H1 (cell line): Measurements from ENCODE around the gene GFM1. TPM values are rescaled to one million over a fixed set of nuclear protein-coding genes. Genes with fewer than 3 reads are reported as not detected.

ENCODE experiments used
- CTCF ChIA-PET: fragments of 300-600 bp; sonication (Branson Sonifier 250); formaldehyde crosslinking; loops from one replicate; lab custom pipeline; 2021; ENCODE audit not compliant: partially characterized antibody; lab: Charles Lee
- POLR2A ChIA-PET: fragments of 300-600 bp; sonication (Branson Sonifier 250); formaldehyde crosslinking; loops from one replicate; lab custom pipeline; 2021; ENCODE audit warnings: inconsistent platforms; ENCODE audit not compliant: partially characterized antibody; lab: Charles Lee
- DNase-seq, 2 experiments: peaks; one replicate each; pipeline versions ENCODE4 v3.0.0 to v3.0.0-alpha.2; 2010 to 2022; ENCODE audit warnings: low spot score in 2 of 2, low read depth in 1 of 2, mixed read lengths in 1 of 2
- FAIRE-seq: peaks from 2 replicates; lab custom pipeline; 2011; peaks lifted over from hg19 to GRCh38; lab: Jason Lieb, UNC
- H2AFZ ChIP-seq: 2 replicates; pipeline ENCODE4 v1.8.1; 2012; ENCODE audit warnings: low read length, inconsistent platforms
- H2AK5ac ChIP-seq: 2 replicates; pipeline ENCODE4 v1.6.1; 2013; ENCODE audit warnings: low read depth, low read length
- H2BK120ac ChIP-seq: replicated peaks from 2 replicates; pipeline ENCODE3; 2013; ENCODE audit warnings: low read depth, low read length, inconsistent platforms
- H2BK12ac ChIP-seq: 2 replicates; pipeline ENCODE4 v1.6.1; 2013; ENCODE audit warnings: low read depth, low read length
- H2BK15ac ChIP-seq: 2 replicates; pipeline ENCODE4 v1.6.1; 2013; ENCODE audit warnings: low read length
- H2BK20ac ChIP-seq: 2 replicates; pipeline ENCODE4 v1.6.1; 2013; ENCODE audit warnings: low read length
- H2BK5ac ChIP-seq: 2 replicates; pipeline ENCODE4 v1.6.1; 2013; ENCODE audit warnings: low read depth, low read length
- H3K14ac ChIP-seq: 2 replicates; pipeline ENCODE4 v1.6.1; 2013; ENCODE audit warnings: inconsistent platforms; ENCODE audit not compliant: insufficient read length
- H3K18ac ChIP-seq: 2 replicates; pipeline ENCODE4 v1.6.1; 2013; ENCODE audit warnings: low read length; ENCODE audit errors: extremely low read depth
- H3K23ac ChIP-seq: 2 replicates; pipeline ENCODE4 v1.6.1; 2013; ENCODE audit warnings: inconsistent platforms; ENCODE audit not compliant: insufficient read length
- H3K23me2 ChIP-seq: 2 replicates; pipeline ENCODE4 v1.6.1; 2013; ENCODE audit warnings: low read depth, low read length
- H3K27ac ChIP-seq: 2 replicates; pipeline ENCODE4 v1.6.1; 2011; ENCODE audit warnings: low read depth, low read length, inconsistent platforms
- H3K27me3 ChIP-seq, 4 experiments: replicated peaks in 1 of 4; 1 replicate in 1 of 4; 2 replicates in 3 of 4; pipeline versions ENCODE4 v1.6.1 to v1.8.1; 2011 to 2013; ENCODE audit warnings: low read length in 3 of 4, mild to moderate bottlenecking in 3 of 4, inconsistent platforms in 2 of 4, mixed read lengths in 2 of 4, moderate library complexity in 1 of 4; ENCODE audit not compliant: control insufficient read depth in 3 of 4, insufficient read depth in 3 of 4; ENCODE audit errors: extremely low read depth in 1 of 4
- H3K36me3 ChIP-seq, 4 experiments: 2 replicates each; pipeline versions ENCODE4 v1.6.1 to v1.8.1; 2011 to 2013; ENCODE audit warnings: mild to moderate bottlenecking in 4 of 4, low read length in 3 of 4, moderate library complexity in 2 of 4, control low read depth in 1 of 4, inconsistent platforms in 1 of 4; ENCODE audit not compliant: insufficient read depth in 4 of 4, control insufficient read depth in 2 of 4
- H3K4ac ChIP-seq: replicated peaks from 2 replicates; pipeline ENCODE3; 2013; ENCODE audit warnings: low read length, low read depth, mixed read lengths, inconsistent platforms; ENCODE audit not compliant: insufficient read length
- H3K4me1 ChIP-seq, 4 experiments: replicated peaks in 1 of 4; 1 replicate in 1 of 4; 2 replicates in 3 of 4; pipeline versions ENCODE4 v1.6.1 to v1.8.1; 2011 to 2013; ENCODE audit warnings: low read length in 3 of 4, inconsistent platforms in 2 of 4, mixed read lengths in 1 of 4; ENCODE audit not compliant: insufficient read depth in 4 of 4, control insufficient read depth in 3 of 4
- H3K4me2 ChIP-seq, 2 experiments: 2 replicates each; pipeline versions ENCODE4 v1.6.1 to v1.8.1; 2011 to 2013; ENCODE audit warnings: low read depth in 2 of 2, low read length in 2 of 2, control low read depth in 1 of 2, inconsistent platforms in 1 of 2, mild to moderate bottlenecking in 1 of 2; ENCODE audit not compliant: insufficient read depth in 1 of 2
- H3K4me3 ChIP-seq, 4 experiments: fragments of 200-600, 300-600 bp in 1 of 4; sonication (generic), shearing (Covaris generic), sonication (Bioruptor Twin) in 1 of 4; 2 replicates each; pipeline versions ENCODE4 v1.5.1 to v1.8.1; 2011 to 2016; ENCODE audit warnings: low read length in 4 of 4, low read depth in 3 of 4, control low read depth in 2 of 4, inconsistent platforms in 2 of 4, mild to moderate bottlenecking in 2 of 4, mixed read lengths in 1 of 4, moderate library complexity in 1 of 4; ENCODE audit not compliant: insufficient read depth in 2 of 4; ENCODE audit errors: extremely low read depth in 1 of 4
- H3K56ac ChIP-seq: replicated peaks from 2 replicates; pipeline ENCODE3; 2013; ENCODE audit warnings: low read depth, mild to moderate bottlenecking, mixed read lengths, low read length, inconsistent platforms; ENCODE audit not compliant: insufficient read length
- H3K79me1 ChIP-seq: 2 replicates; pipeline ENCODE4 v1.6.1; 2013; ENCODE audit warnings: low read depth, low read length, control low read depth
- H3K79me2 ChIP-seq, 2 experiments: 2 replicates each; pipeline versions ENCODE4 v1.6.1 to v1.8.1; 2012 to 2013; ENCODE audit warnings: low read length in 2 of 2, mild to moderate bottlenecking in 2 of 2, inconsistent platforms in 1 of 2; ENCODE audit not compliant: insufficient read depth in 2 of 2, control insufficient read depth in 1 of 2
- H3K9ac ChIP-seq, 4 experiments: replicated peaks in 1 of 4; 1 replicate in 1 of 4; 2 replicates in 3 of 4; pipeline versions ENCODE4 v1.6.1 to v1.8.1; 2011 to 2013; ENCODE audit warnings: low read depth in 3 of 4, low read length in 3 of 4, control low read depth in 2 of 4, mild to moderate bottlenecking in 2 of 4, moderate library complexity in 2 of 4, inconsistent platforms in 1 of 4; ENCODE audit errors: extremely low read depth in 1 of 4
- H3K9me3 ChIP-seq, 2 experiments: 2 replicates each; pipeline versions ENCODE4 v1.6.1 to v1.8.1; 2012 to 2013; ENCODE audit warnings: mild to moderate bottlenecking in 2 of 2, moderate library complexity in 2 of 2, control low read depth in 1 of 2, inconsistent platforms in 1 of 2, low read depth in 1 of 2, low read length in 1 of 2, mixed read lengths in 1 of 2; ENCODE audit not compliant: insufficient read depth in 2 of 2
- H4K20me1 ChIP-seq, 2 experiments: replicated peaks in 1 of 2; 2 replicates each; pipeline versions ENCODE3 to v1.8.1; 2011 to 2013; ENCODE audit warnings: inconsistent platforms in 2 of 2, low read length in 2 of 2, mild to moderate bottlenecking in 1 of 2; ENCODE audit not compliant: insufficient read depth in 2 of 2, control insufficient read depth in 1 of 2
- H4K5ac ChIP-seq: 2 replicates; pipeline ENCODE4 v1.6.1; 2013; ENCODE audit warnings: low read length, low read depth, mixed read lengths, inconsistent platforms; ENCODE audit not compliant: insufficient read length
- H4K8ac ChIP-seq: 2 replicates; pipeline ENCODE4 v1.8.0; 2013; ENCODE audit warnings: mild to moderate bottlenecking, moderate library complexity, low read length, inconsistent platforms; ENCODE audit not compliant: insufficient read depth; ENCODE audit errors: extremely low read depth
- H4K91ac ChIP-seq: replicated peaks from 2 replicates; pipeline ENCODE3; 2013; ENCODE audit warnings: low read length, mixed read lengths, inconsistent platforms; ENCODE audit not compliant: insufficient read length
- HDAC2 ChIP-seq, 2 experiments: fragments of 300-600 bp in 1 of 2; sonication (generic) in 1 of 2; IDR thresholded peaks; 2 replicates each; pipeline ENCODE4 v1.6.1; 2011 to 2012; ENCODE audit warnings: low read depth in 2 of 2, low read length in 2 of 2, mild to moderate bottlenecking in 2 of 2, moderate library complexity in 2 of 2, borderline replicate concordance in 1 of 2, inconsistent platforms in 1 of 2
- WGBS, 2 experiments: shearing (Covaris generic) in 1 of 2; methylation state at CpG; one replicate each; pipeline versions ENCODE4 v1.1.6 to v1.1.7; 2013 to 2015; ENCODE audit warnings: low lambda C conversion rate in 2 of 2, mixed read lengths in 2 of 2, inconsistent platforms in 1 of 2, low coverage in 1 of 2, missing lambda C conversion rate in 1 of 2; ENCODE audit not compliant: insufficient replicate concordance in 2 of 2, insufficient coverage in 1 of 2, insufficient read length in 1 of 2; ENCODE audit errors: extremely low coverage in 1 of 2, missing lambda C conversion rate in 1 of 2; 5-methylcytosine and 5-hydroxymethylcytosine counted together
- polyA plus RNA-seq, 7 experiments: library from polyadenylated mRNA; depleted of rRNA in 3 of 7; stranded (reverse) in 5 of 7; unstranded in 2 of 7; fragments of >200 nt in 5 of 7; fragments of 200-250 nt in 2 of 7; gene quantifications; 1 replicate in 5 of 7; 2 replicates in 1 of 7; 4 replicates in 1 of 7; pipeline versions ENCODE4 v1.2.1 to v1.2.3, GENCODE V29; 2011 to 2013; ENCODE audit warnings: missing spikeins in 2 of 7, mixed read lengths in 2 of 7
- total RNA-seq: library from RNA; stranded (reverse); fragmentation: NEBNext Ultra II Directional; extraction: Animal tissue kit (Norgen Biotek cat#: 25700); gene quantifications from 2 replicates; pipeline ENCODE4 v1.2.1, GENCODE V29; 2021

The GFM1 gene
- total and polyA plus RNA-seq, 2 of the 8 experiments (the other 6 are each of a cell fraction or from before 2014, with no cell fraction given), result 10.9 to 45.3 TPM

GRCh38 chr3:158678687-158679086 is 34.4 kb downstream of the GFM1 start:
- Histone ChIP-seq H3K79me2 (no peaks in the 10 kb centered on the region), H4K20me1 (no peaks in the 10 kb centered on the region), H3K4me1 (no peaks in the 10 kb centered on the region), H2BK5ac (no peak overlapping the region), H4K8ac (no peak overlapping the region), H3K9ac (no peak overlapping the region), H3K27ac (no peak overlapping the region), H3K18ac (no peak overlapping the region), H3K4ac (no peak overlapping the region), H3K4me3 (no peak overlapping the region), H2BK120ac (no peak overlapping the region), H3K14ac (no peak overlapping the region), H2BK15ac (no peak overlapping the region), H3K4me2 (no peak overlapping the region), H4K5ac (no peak overlapping the region), H3K27me3 (no peaks in the 10 kb centered on the region), H2BK20ac (no peak overlapping the region), H2BK12ac (no peak overlapping the region), H3K79me1 (no peaks in the 10 kb centered on the region), H2AK5ac (no peak overlapping the region), H3K36me3 (peaks cover 0 to 4% (median 0%) of the 10 kb centered on the region in 4 experiments; a peak in 2 of 8 replicates), H3K9me3 (no peaks in the 10 kb centered on the region), H3K56ac (no peak overlapping the region), H2AFZ (no peak overlapping the region), H3K23ac (no peak overlapping the region), H3K23me2 (no peaks in the 10 kb centered on the region), H4K91ac (no peak overlapping the region)
- WGBS, 2 experiments, result 94% methylated on average over 2 of the region's 2 CpGs; no CpG with 5 or more reads in 1 of the 2 experiments
- ChIA-PET POLR2A (no interaction called here), CTCF (interaction anchor here (1.0 to 1.8 kb wide), 6 partner anchors 9 to 111 kb away, joined by 3 to 4 read pairs (median 3); partner anchors contain the start of gene GFM1)
- no peak for FAIRE-seq
- no peak for DNase-seq
- TF ChIP-seq HDAC2 (IDR thresholded peaks at IDR 0.05; ENCODE audit: borderline replicate concordance in 1 of 2, low read depth in 2 of 2, low read length in 2 of 2), result no peak
